ENCODE results near the gene EXOSC5. TPM values are rescaled to one million over a fixed set of nuclear protein-coding genes. Genes with fewer than 3 reads are reported as not detected.
"Not testable (repeated sequence)": the region's sequence is repeated elsewhere in the genome, so short reads cannot be mapped to it uniquely, and the experiment has no call there.

Gene EXOSC5
- total and polyA plus RNA-seq, 7 donors, result 6.6 to 32.7 (median 15.6) TPM

- no peaks in the 10 kb centered on the region for H3K9me3 ChIP-seq
- H3K36me3 ChIP-seq, result peaks cover 23 to 72% (median 40%) of the 10 kb centered on the region in 4 donors
- 96 to 99% methylated on average over 5 of the region's 5 CpGs for WGBS, 2 donors
- H3K4me1 ChIP-seq, result peaks cover 0 to 24% (median 19%) of the 10 kb centered on the region in 4 donors
- intact Hi-C loops (cut with DNase I), result no loop called here
- TF ChIP-seq POLR2AphosphoS5 (IDR thresholded peaks at IDR 0.05) (no peak), POLR2A (IDR thresholded peaks at IDR 0.05) (no peak)
- DNase-seq, result no peak
- H3K4me3 ChIP-seq, result no peak overlapping the region
- no peaks in the 10 kb centered on the region for H3K27me3 ChIP-seq
- H3K27ac ChIP-seq, result no peak overlapping the region
Observed at GRCh38 chr19:41412953-41413352, 15.8 kb upstream of the EXOSC5 start.

- Histone ChIP-seq H3K4me1 (peaks cover 0 to 24% (median 19%) of the 10 kb centered on the region in 4 donors), H3K9me3 (no peaks in the 10 kb centered on the region), H3K4me3 (no peak overlapping the region), H3K27me3 (no peaks in the 10 kb centered on the region), H3K27ac (no peak overlapping the region), H3K36me3 (peaks cover 23 to 63% (median 38%) of the 10 kb centered on the region in 4 donors)
- no peak for DNase-seq
- 74 to 84% methylated on average over 11 of the region's 11 CpGs for WGBS, 2 donors
- intact Hi-C loops (cut with DNase I), result no loop called here
- TF ChIP-seq POLR2AphosphoS5 (IDR thresholded peaks at IDR 0.05) (peak in 1 of 4 donors; percentile 16), EP300 (IDR thresholded peaks at IDR 0.05) (no peak), POLR2A (IDR thresholded peaks at IDR 0.05) (no peak)
Observed at GRCh38 chr19:41411968-41412265, 14.8 kb upstream of the EXOSC5 start.

- Histone ChIP-seq H3K27ac (peak overlapping the region in 1 of 4 donors; percentile 30), H3K4me3 (no peak overlapping the region), H3K36me3 (peaks cover 23 to 57% (median 33%) of the 10 kb centered on the region in 4 donors), H3K4me1 (peaks cover 0 to 24% (median 19%) of the 10 kb centered on the region in 4 donors), H3K9me3 (no peaks in the 10 kb centered on the region), H3K27me3 (no peaks in the 10 kb centered on the region)
- 77 to 79% methylated on average over 9 of the region's 9 CpGs for WGBS, 2 donors
- TF ChIP-seq POLR2A (IDR thresholded peaks at IDR 0.05) (no peak), CTCF (IDR thresholded peaks at IDR 0.05) (no peak), POLR2AphosphoS5 (IDR thresholded peaks at IDR 0.05) (no peak), EP300 (IDR thresholded peaks at IDR 0.05) (no peak)
- no peak for DNase-seq
- intact Hi-C loops (cut with DNase I), result no loop called here
Observed at GRCh38 chr19:41411100-41411967, 14.2 kb upstream of the EXOSC5 start.

GRCh38 chr19:41410336-41411054 lies 13.3 kb upstream of the EXOSC5 start:
- no peak overlapping the region for H3K4me3 ChIP-seq
- peaks cover 0 to 24% (median 19%) of the 10 kb centered on the region in 4 donors for H3K4me1 ChIP-seq
- DNase-seq, result no peak
- peak overlapping the region in 2 of 4 donors; percentile 4 to 18 for H3K27ac ChIP-seq
- no peaks in the 10 kb centered on the region for H3K9me3 ChIP-seq
- 93 to 95% methylated on average over 23 of the region's 23 CpGs for WGBS, 2 donors
- H3K27me3 ChIP-seq, result no peaks in the 10 kb centered on the region
- intact Hi-C loops (cut with DNase I), result no loop called here
- TF ChIP-seq CTCF (IDR thresholded peaks at IDR 0.05) (no peak), POLR2A (IDR thresholded peaks at IDR 0.05) (no peak), EP300 (IDR thresholded peaks at IDR 0.05) (no peak), POLR2AphosphoS5 (IDR thresholded peaks at IDR 0.05) (no peak)
- peaks cover 23 to 51% (median 33%) of the 10 kb centered on the region in 4 donors for H3K36me3 ChIP-seq

GRCh38 chr19:41409288-41409687 lies 12.1 kb upstream of the EXOSC5 start:
- no peak for TF ChIP-seq POLR2AphosphoS5 (IDR thresholded peaks at IDR 0.05)
- no peak for TF ChIP-seq EP300 (IDR thresholded peaks at IDR 0.05)
- TF ChIP-seq CTCF (IDR thresholded peaks at IDR 0.05), result no peak
- TF ChIP-seq POLR2A (IDR thresholded peaks at IDR 0.05), result no peak
- Histone ChIP-seq H3K36me3 (peaks cover 13 to 38% (median 22%) of the 10 kb centered on the region in 4 donors), H3K27me3 (no peaks in the 10 kb centered on the region), H3K27ac (peak overlapping the region in 3 of 4 donors; percentile 4 to 47 (median 23)), H3K4me3 (no peak overlapping the region), H3K9me3 (no peaks in the 10 kb centered on the region), H3K4me1 (peaks cover 0 to 24% (median 19%) of the 10 kb centered on the region in 4 donors)
- WGBS, 2 donors, result 36 to 70% methylated on average over 4 of the region's 4 CpGs
- intact Hi-C loops (cut with DNase I), result no loop called here
- no peak for DNase-seq

GRCh38 chr19:41408846-41409245 lies 11.7 kb upstream of the EXOSC5 start:
- H3K9me3 ChIP-seq; H3K4me3 ChIP-seq; H3K27me3 ChIP-seq; intact Hi-C loops (cut with DNase I); DNase-seq: not testable (repeated sequence)
- H3K27ac ChIP-seq, result peak overlapping the region in 3 of 4 donors; percentile 4 to 47 (median 23)
- H3K4me1 ChIP-seq, result peaks cover 0 to 24% (median 19%) of the 10 kb centered on the region in 4 donors
- 92 to 95% methylated on average over 5 of the region's 5 CpGs for WGBS, 2 donors
- H3K36me3 ChIP-seq, result peaks cover 8 to 34% (median 18%) of the 10 kb centered on the region in 4 donors

Data from sigmoid colon (tissue), 7 donors.